ENCODE data around the gene ZNF423.
"Not testable (repeated sequence)": the region's sequence is repeated elsewhere in the genome, so short reads cannot be mapped to it uniquely, and the experiment has no call there.

ZNF423 gene

GRCh38 chr16:49855822-49856671, at the start of gene ZNF423:
Gene ZNF423, minus strand, starts transcription at chr16:49856112. Its CDS starts 338 bp downstream, at chr16:49855774.
- no peak for DNase-seq (ENCODE audit: low read depth)

GRCh38 chr16:49904348-49905062, 48.6 kb upstream of the ZNF423 start:
- DNase-seq (ENCODE audit: low read depth) = no peak

- DNase-seq (ENCODE audit: low read depth) = no peak
Measured at GRCh38 chr16:49902908-49903307, 47.0 kb upstream of the ZNF423 start.

- no peak for DNase-seq (ENCODE audit: low read depth)
Measured at GRCh38 chr16:49901711-49902110, 45.8 kb upstream of the ZNF423 start.

- no peak for DNase-seq (ENCODE audit: low read depth)
Measured at GRCh38 chr16:49900875-49901274, 45.0 kb upstream of the ZNF423 start.

- DNase-seq (ENCODE audit: low read depth) = no peak
Measured at GRCh38 chr16:49899991-49900695, 44.2 kb upstream of the ZNF423 start.

- DNase-seq (ENCODE audit: low read depth) = no peak
Measured at GRCh38 chr16:49896447-49896964, 40.6 kb upstream of the ZNF423 start.

- no peak for DNase-seq (ENCODE audit: low read depth)
Measured at GRCh38 chr16:49890876-49891275, 35.0 kb upstream of the ZNF423 start.

- no peak for DNase-seq (ENCODE audit: low read depth)
Measured at GRCh38 chr16:49889725-49890397, 33.9 kb upstream of the ZNF423 start.

GRCh38 chr16:49886554-49887094, 30.7 kb upstream of the ZNF423 start:
- DNase-seq (ENCODE audit: low read depth) = no peak

GRCh38 chr16:49884033-49885015, 28.4 kb upstream of the ZNF423 start:
- DNase-seq (ENCODE audit: low read depth) = no peak

- DNase-seq (ENCODE audit: low read depth) = no peak
Measured at GRCh38 chr16:49883076-49884014, 27.4 kb upstream of the ZNF423 start.

GRCh38 chr16:49881890-49882289, 26.0 kb upstream of the ZNF423 start:
- DNase-seq (ENCODE audit: low read depth) = no peak

GRCh38 chr16:49878540-49878939, 22.6 kb upstream of the ZNF423 start:
- not testable (repeated sequence) for DNase-seq (ENCODE audit: low read depth)

- peak; percentile 8 for DNase-seq (ENCODE audit: low read depth)
Measured at GRCh38 chr16:49876716-49877129, 20.8 kb upstream of the ZNF423 start.

- no peak for DNase-seq (ENCODE audit: low read depth)
Measured at GRCh38 chr16:49875806-49876715, 20.1 kb upstream of the ZNF423 start.

- no peak for DNase-seq (ENCODE audit: low read depth)
Measured at GRCh38 chr16:49874613-49875237, 18.8 kb upstream of the ZNF423 start.

- not testable (repeated sequence) for DNase-seq (ENCODE audit: low read depth)
Measured at GRCh38 chr16:49871824-49872223, 15.9 kb upstream of the ZNF423 start.
